Lower leg skin (tissue), 3 donors: ENCODE measurements around the gene P2RX1.

Experiments
- CTCF ChIP-seq, 3 donors: fragments of 450-650 bp; IDR thresholded peaks; one replicate each; pipeline ENCODE4 v1.5.1; 2016; ENCODE audit warnings: antibody characterized with exemption in 3 of 3, mild to moderate bottlenecking in 3 of 3, moderate library complexity in 2 of 3
- POLR2A ChIP-seq, 2 donors: fragments of 450-650 bp; IDR thresholded peaks; one replicate each; pipeline ENCODE4 v1.6.1; 2016 to 2017; ENCODE audit warnings: antibody characterized with exemption in 2 of 2, mild to moderate bottlenecking in 1 of 2, moderate library complexity in 1 of 2

GRCh38 chr17:3957735-3958599 lies 41.7 kb upstream of the P2RX1 start:
- no peak for TF ChIP-seq CTCF (IDR thresholded peaks at IDR 0.05)
- no peak for TF ChIP-seq POLR2A (IDR thresholded peaks at IDR 0.05)
